GM12891 (cell line): ENCODE data around the gene PAX8.

Experiments
- POLR2A ChIP-seq: IDR thresholded peaks from 2 replicates; pipeline ENCODE4 v1.6.1; 2011; ENCODE audit warnings: low read depth, low read length, control low read depth
- POU2F2 ChIP-seq: IDR thresholded peaks from 2 replicates; pipeline ENCODE4 v1.6.1; 2011; ENCODE audit warnings: low read depth, mild to moderate bottlenecking, control low read depth, low read length, moderate library complexity
- TAF1 ChIP-seq: IDR thresholded peaks from 2 replicates; pipeline ENCODE4 v1.6.1; 2011; ENCODE audit warnings: low read depth, low read length, control low read depth

DNA sequence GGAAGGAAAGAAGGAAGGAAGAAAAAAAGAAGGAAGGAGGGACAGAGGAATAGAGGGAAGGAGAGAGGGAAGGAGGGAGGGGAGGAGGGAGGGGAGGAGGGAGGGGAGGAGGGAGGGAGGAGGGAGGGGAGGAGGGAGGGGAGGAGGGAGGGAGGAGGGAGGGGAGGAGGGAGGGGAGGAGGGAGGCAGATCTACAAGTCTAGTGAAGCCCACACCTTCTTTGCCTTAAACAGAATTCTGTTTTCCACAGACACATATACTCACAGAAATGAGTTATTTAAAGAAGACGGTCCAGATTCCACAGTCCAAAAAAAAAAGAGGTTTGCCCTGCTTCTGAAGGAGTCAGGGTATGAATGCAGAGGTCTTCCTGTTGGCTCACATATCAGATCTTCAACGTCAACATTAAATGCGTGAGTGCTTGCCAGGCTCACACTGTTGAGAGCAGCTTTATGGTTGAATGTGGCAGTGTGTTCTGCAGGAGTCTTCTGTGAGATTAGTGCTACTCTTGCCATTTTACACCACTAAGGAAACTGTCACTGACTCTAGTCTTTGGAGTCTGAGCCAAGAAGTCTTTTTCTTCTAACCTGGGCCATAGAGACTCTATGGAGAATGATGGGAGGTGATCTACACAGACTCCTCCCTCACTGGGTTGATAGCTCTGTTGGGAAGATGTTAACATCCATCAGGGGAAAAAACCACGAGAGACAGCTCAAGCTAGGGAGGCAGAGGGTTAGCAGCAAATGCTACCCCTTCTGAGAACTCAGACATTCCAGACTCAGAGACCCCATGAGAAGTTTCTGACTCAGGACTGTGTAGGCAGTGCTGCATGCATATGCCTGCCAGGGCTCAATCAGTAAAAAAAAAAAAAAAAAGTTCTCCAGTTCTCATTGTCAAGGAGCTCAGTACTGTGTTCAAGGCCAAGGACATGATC is 23.3 kb downstream of the PAX8 start:
- TF ChIP-seq POLR2A (no peak), TAF1 (no peak), POU2F2 (no peak)
